Hepatocyte (in vitro differentiated cells): Measurements from ENCODE around the gene EXD2. TPM values are rescaled to one million over a fixed set of nuclear protein-coding genes. Genes with fewer than 3 reads are reported as not detected.
"Not testable (repeated sequence)": the region's sequence is repeated elsewhere in the genome, so short reads cannot be mapped to it uniquely, and the experiment has no call there.

ENCODE experiments used
- DNase-seq: peaks from one replicate; pipeline ENCODE4 v3.0.0-alpha.2; 2016; ENCODE audit warnings: low spot score
- H2AFZ ChIP-seq: fragments of 200-600 bp; sonication (generic); 2 replicates; pipeline ENCODE4 v1.6.0; 2016; ENCODE audit warnings: antibody characterized with exemption, mild to moderate bottlenecking
- H3K27ac ChIP-seq: fragments of 200-600 bp; sonication (generic); 2 replicates; pipeline ENCODE4 v1.5.1; 2016; ENCODE audit warnings: mild to moderate bottlenecking
- H3K27me3 ChIP-seq: fragments of 200-600 bp; sonication (generic); 2 replicates; pipeline ENCODE4 v1.6.1; 2016
- H3K36me3 ChIP-seq: fragments of 200-600 bp; sonication (generic); replicated peaks from 2 replicates; pipeline ENCODE4 v1.5.1; 2016; ENCODE audit warnings: low read depth; ENCODE audit not compliant: insufficient read depth
- H3K4me1 ChIP-seq: fragments of 200-600 bp; sonication (generic); 2 replicates; pipeline ENCODE4 v1.5.1; 2016; ENCODE audit warnings: mild to moderate bottlenecking, moderate library complexity; ENCODE audit not compliant: insufficient read depth
- H3K4me2 ChIP-seq: fragments of 200-600 bp; sonication (generic); 2 replicates; pipeline ENCODE4 v1.6.0; 2016
- H3K4me3 ChIP-seq: fragments of 200-600 bp; sonication (generic); 2 replicates; pipeline ENCODE4 v1.5.1; 2016; ENCODE audit warnings: mild to moderate bottlenecking
- H3K79me2 ChIP-seq: fragments of 200-600 bp; sonication (generic); 2 replicates; pipeline ENCODE4 v1.6.0; 2017; ENCODE audit warnings: mild to moderate bottlenecking
- H3K9me2 ChIP-seq: fragments of 200-600 bp; sonication (generic); replicated peaks from 2 replicates; pipeline ENCODE4 v1.6.0; 2017; ENCODE audit warnings: mild to moderate bottlenecking; ENCODE audit not compliant: insufficient read depth
- H3K9me3 ChIP-seq: fragments of 200-600 bp; sonication (generic); 2 replicates; pipeline ENCODE4 v1.5.1; 2016; ENCODE audit warnings: low read depth, mild to moderate bottlenecking
- H4K20me1 ChIP-seq: fragments of 200-600 bp; sonication (generic); 2 replicates; pipeline ENCODE4 v1.6.0; 2016; ENCODE audit warnings: mild to moderate bottlenecking; ENCODE audit not compliant: insufficient read depth, poor library complexity, severe bottlenecking
- CTCF ChIP-seq: fragments of 200-600 bp; sonication (generic); IDR thresholded peaks from 2 replicates; pipeline ENCODE4 v1.5.1; 2016; ENCODE audit warnings: antibody characterized with exemption, mild to moderate bottlenecking; ENCODE audit not compliant: poor library complexity
- EZH2 ChIP-seq: fragments of 200-600 bp; sonication (generic); IDR thresholded peaks from 2 replicates; pipeline ENCODE4 v1.6.1; 2016; ENCODE audit warnings: antibody characterized with exemption, mild to moderate bottlenecking, borderline replicate concordance
- EZH2phosphoT487 ChIP-seq: fragments of 200-600 bp; sonication (generic); IDR thresholded peaks from one replicate; pipeline ENCODE4 v1.6.1; 2018; ENCODE audit warnings: antibody characterized with exemption, mild to moderate bottlenecking, low read depth, moderate library complexity; ENCODE audit not compliant: unreplicated experiment, severe bottlenecking
- WGBS: methylation state at CpG from one replicate; pipeline ENCODE4 v1.1.6; 2016; ENCODE audit warnings: low lambda C conversion rate; ENCODE audit errors: missing lambda C conversion rate; 5-methylcytosine and 5-hydroxymethylcytosine counted together
- polyA plus RNA-seq: library from polyadenylated mRNA; unstranded; fragments of >200 nt; fragmentation: Nextera tagmentation; extraction: Ambion mirVana; gene quantifications from 2 replicates; pipeline ENCODE4 v1.2.1, GENCODE V29; 2016
- total RNA-seq: library from RNA; depleted of rRNA; stranded (reverse); fragments of >200 nt; gene quantifications from 2 replicates; pipeline ENCODE4 v1.2.3, GENCODE V29; 2014

EXD2 gene
- total and polyA plus RNA-seq, 2 experiments from 2014 or later: 16.2 to 18.1 TPM

GRCh38 chr14:69270795-69271708, 79.8 kb downstream of the EXD2 start:
- Histone ChIP-seq H3K27me3 (no peaks in the 10 kb centered on the region), H3K9me3 (no peaks in the 10 kb centered on the region)
- WGBS: 91% methylated on average over 21 of the region's 21 CpGs

GRCh38 chr14:69274321-69274720, 83.0 kb downstream of the EXD2 start:
- WGBS: 71% methylated on average over 2 of the region's 2 CpGs
- no peak overlapping the region for H3K27ac ChIP-seq
- no peak overlapping the region for H3K4me3 ChIP-seq
- DNase-seq: no peak
- H2AFZ ChIP-seq: no peak overlapping the region
- H3K9me2 ChIP-seq: no peaks in the 10 kb centered on the region
- H3K27me3 ChIP-seq: no peaks in the 10 kb centered on the region
- TF ChIP-seq EZH2phosphoT487 (no peak), EZH2 (no peak), CTCF (no peak)
- H3K36me3 ChIP-seq: no peaks in the 10 kb centered on the region
- no peak overlapping the region for H3K4me2 ChIP-seq
- H3K9me3 ChIP-seq: no peaks in the 10 kb centered on the region
- no peaks in the 10 kb centered on the region for H3K4me1 ChIP-seq
- H3K79me2 ChIP-seq: no peaks in the 10 kb centered on the region
- H4K20me1 ChIP-seq: no peaks in the 10 kb centered on the region

More at GRCh38 chr14:69270795-69271708, 79.8 kb downstream of the EXD2 start:
- no peaks in the 10 kb centered on the region for H3K79me2 ChIP-seq
- no peak overlapping the region for H3K27ac ChIP-seq
- no peaks in the 10 kb centered on the region for H3K9me2 ChIP-seq
- H3K36me3 ChIP-seq: no peaks in the 10 kb centered on the region
- H2AFZ ChIP-seq: no peak overlapping the region
- no peak for TF ChIP-seq EZH2
- TF ChIP-seq CTCF: no peak
- no peak for TF ChIP-seq EZH2phosphoT487
- H3K4me1 ChIP-seq: no peaks in the 10 kb centered on the region
- no peak for DNase-seq
- H3K4me2 ChIP-seq: no peak overlapping the region
- H3K4me3 ChIP-seq: no peak overlapping the region
- no peaks in the 10 kb centered on the region for H4K20me1 ChIP-seq

- DNase-seq: no peak
- H3K4me2 ChIP-seq: no peak overlapping the region
- no peak overlapping the region for H3K4me3 ChIP-seq
- no peaks in the 10 kb centered on the region for H3K9me2 ChIP-seq
- no peaks in the 10 kb centered on the region for H3K4me1 ChIP-seq
- WGBS: 98% methylated on average over 2 of the region's 2 CpGs
- no peak for TF ChIP-seq CTCF
- TF ChIP-seq EZH2: no peak
- TF ChIP-seq EZH2phosphoT487: no peak
- no peaks in the 10 kb centered on the region for H3K79me2 ChIP-seq
- H3K27ac ChIP-seq: no peak overlapping the region
- H3K9me3 ChIP-seq: no peaks in the 10 kb centered on the region
- H3K36me3 ChIP-seq: no peaks in the 10 kb centered on the region
- no peaks in the 10 kb centered on the region for H3K27me3 ChIP-seq
- H4K20me1 ChIP-seq: no peaks in the 10 kb centered on the region
- H2AFZ ChIP-seq: no peak overlapping the region
Measured at GRCh38 chr14:69275331-69275730, 84.0 kb downstream of the EXD2 start.

GRCh38 chr14:69277356-69277755, 86.1 kb downstream of the EXD2 start:
- H3K79me2 ChIP-seq, DNase-seq, H3K4me1 ChIP-seq, H3K27ac ChIP-seq, H3K4me3 ChIP-seq, H3K9me3 ChIP-seq, H3K36me3 ChIP-seq, H3K9me2 ChIP-seq, H2AFZ ChIP-seq, H3K27me3 ChIP-seq, H4K20me1 ChIP-seq, H3K4me2 ChIP-seq: not testable (repeated sequence)
- WGBS: 98% methylated on average over 3 of the region's 3 CpGs
